ENCODE measurements around the gene FBXL17. TPM values are rescaled to one million over a fixed set of nuclear protein-coding genes. Genes with fewer than 3 reads are reported as not detected.
"Not testable (repeated sequence)": the region's sequence is repeated elsewhere in the genome, so short reads cannot be mapped to it uniquely, and the experiment has no call there.

Gene FBXL17
- total and polyA plus RNA-seq, 2 donors (not counting 1 experiment from before 2014, with no cell fraction given) = 7.3 to 40.3 TPM

DNA sequence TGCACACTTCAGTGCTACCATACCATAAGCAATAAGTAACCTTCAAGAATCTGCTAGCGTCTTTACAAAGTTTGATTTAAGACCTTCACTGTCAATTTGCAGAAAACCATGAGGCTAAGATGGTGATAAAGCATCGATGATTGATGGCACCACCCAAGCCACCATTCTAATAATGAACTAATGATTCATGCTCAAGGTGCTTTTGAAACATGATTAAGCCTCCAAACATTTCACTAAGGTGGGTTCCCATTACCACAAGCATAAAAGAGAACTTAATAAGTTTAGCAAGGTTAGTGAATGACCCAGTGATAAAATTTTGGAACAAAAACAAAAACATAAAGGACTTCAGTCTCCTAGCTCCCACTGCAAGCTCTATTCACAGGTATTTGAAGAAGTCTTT lies 214.7 kb downstream of the FBXL17 start:
- H3K9me3 Mint-ChIP-seq (ENCODE audit: insufficient read depth) = no peaks in the 10 kb centered on the region
- intact Hi-C loops (cut with micrococcal nuclease) = no loop called here
- no peaks in the 10 kb centered on the region for H3K4me1 Mint-ChIP-seq
- H3K27ac Mint-ChIP-seq = no peak overlapping the region
- no peak for DNase-seq
- no peaks in the 10 kb centered on the region for H3K27me3 Mint-ChIP-seq
- ChIA-PET POLR2A (no interaction called here), CTCF (no interaction called here)
- WGBS (ENCODE audit: insufficient coverage) = no CpG with 5 or more reads among the region's 2 CpGs
- ATAC-seq (ENCODE audit: low read depth) = no peak
- Histone ChIP-seq H3K27ac (ENCODE audit: low read length in 2 of 2) (no peak overlapping the region), H3K4me1 (ENCODE audit: control insufficient read depth in 2 of 2, insufficient read depth in 2 of 2, low read length in 2 of 2) (no peaks in the 10 kb centered on the region), H3K9me3 (ENCODE audit: control extremely low read depth in 1 of 3, control insufficient read depth in 2 of 3, insufficient read depth in 1 of 3, low read length in 2 of 3) (no peaks in the 10 kb centered on the region), H3K79me2 (ENCODE audit: control insufficient read depth, insufficient read depth, low read length) (no peaks in the 10 kb centered on the region), H3K27me3 (replicated peaks in 1 of 4; ENCODE audit: control extremely low read depth in 1 of 4, control insufficient read depth in 3 of 4, insufficient read depth in 4 of 4, low read length in 3 of 4) (no peaks in the 10 kb centered on the region), H3K4me2 (replicated peaks; ENCODE audit: low read depth, low read length, poor library complexity, severe bottlenecking) (no peak overlapping the region), H4K20me1 (ENCODE audit: control insufficient read depth, insufficient read depth, low read length, poor library complexity, severe bottlenecking) (no peaks in the 10 kb centered on the region), H3K4me3 (ENCODE audit: control extremely low read depth in 1 of 5, extremely low read depth in 1 of 5, insufficient read depth in 1 of 5, low read depth in 2 of 5, low read length in 4 of 5) (no peak overlapping the region), H2AFZ (ENCODE audit: insufficient read depth, low read depth, low read length, poor library complexity, severe bottlenecking) (no peak overlapping the region), H3K36me3 (replicated peaks in 1 of 2; ENCODE audit: control extremely low read depth in 1 of 2, control insufficient read depth in 1 of 2, extremely low read depth in 1 of 2, insufficient read depth in 2 of 2, low read length in 1 of 2) (no peaks in the 10 kb centered on the region), H3K9ac (ENCODE audit: low read length) (no peak overlapping the region)
- TF ChIP-seq EZH2 (IDR thresholded peaks at IDR 0.05; ENCODE audit: borderline replicate concordance, insufficient read depth, low read depth, low read length, poor library complexity, severe bottlenecking) = no peak
- TF ChIP-seq, protein P1, sequence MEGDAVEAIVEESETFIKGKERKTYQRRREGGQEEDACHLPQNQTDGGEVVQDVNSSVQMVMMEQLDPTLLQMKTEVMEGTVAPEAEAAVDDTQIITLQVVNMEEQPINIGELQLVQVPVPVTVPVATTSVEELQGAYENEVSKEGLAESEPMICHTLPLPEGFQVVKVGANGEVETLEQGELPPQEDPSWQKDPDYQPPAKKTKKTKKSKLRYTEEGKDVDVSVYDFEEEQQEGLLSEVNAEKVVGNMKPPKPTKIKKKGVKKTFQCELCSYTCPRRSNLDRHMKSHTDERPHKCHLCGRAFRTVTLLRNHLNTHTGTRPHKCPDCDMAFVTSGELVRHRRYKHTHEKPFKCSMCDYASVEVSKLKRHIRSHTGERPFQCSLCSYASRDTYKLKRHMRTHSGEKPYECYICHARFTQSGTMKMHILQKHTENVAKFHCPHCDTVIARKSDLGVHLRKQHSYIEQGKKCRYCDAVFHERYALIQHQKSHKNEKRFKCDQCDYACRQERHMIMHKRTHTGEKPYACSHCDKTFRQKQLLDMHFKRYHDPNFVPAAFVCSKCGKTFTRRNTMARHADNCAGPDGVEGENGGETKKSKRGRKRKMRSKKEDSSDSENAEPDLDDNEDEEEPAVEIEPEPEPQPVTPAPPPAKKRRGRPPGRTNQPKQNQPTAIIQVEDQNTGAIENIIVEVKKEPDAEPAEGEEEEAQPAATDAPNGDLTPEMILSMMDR (IDR thresholded peaks at IDR 0.05) = no peak
- H3K4me3 Mint-ChIP-seq = no peak overlapping the region

DNA sequence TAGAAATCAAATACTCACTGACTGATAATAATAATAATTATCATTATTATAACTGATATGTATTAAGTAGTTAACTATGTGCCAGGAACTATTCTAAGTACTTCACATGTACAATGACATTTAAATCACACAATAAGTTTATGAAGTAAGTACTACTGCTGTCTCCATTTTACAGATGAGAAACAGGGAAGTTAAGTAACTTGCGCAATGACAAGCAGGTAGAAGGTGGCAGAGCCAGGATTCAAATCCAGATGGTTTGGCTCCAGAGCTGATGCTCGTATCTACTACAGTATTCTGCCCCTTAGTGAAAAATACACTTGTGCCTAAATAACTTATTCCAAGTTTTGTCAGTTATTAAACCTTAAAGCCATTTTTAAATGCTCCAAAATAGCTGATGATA lies 217.3 kb downstream of the FBXL17 start:
- Histone ChIP-seq H3K4me1 (ENCODE audit: control insufficient read depth in 2 of 2, insufficient read depth in 2 of 2, low read length in 2 of 2) (no peaks in the 10 kb centered on the region), H3K36me3 (replicated peaks in 1 of 2; ENCODE audit: control extremely low read depth in 1 of 2, control insufficient read depth in 1 of 2, extremely low read depth in 1 of 2, insufficient read depth in 2 of 2, low read length in 1 of 2) (no peaks in the 10 kb centered on the region), H2AFZ (ENCODE audit: insufficient read depth, low read depth, low read length, poor library complexity, severe bottlenecking) (no peak overlapping the region), H3K79me2 (ENCODE audit: control insufficient read depth, insufficient read depth, low read length) (no peaks in the 10 kb centered on the region), H3K27me3 (replicated peaks in 1 of 4; ENCODE audit: control extremely low read depth in 1 of 4, control insufficient read depth in 3 of 4, insufficient read depth in 4 of 4, low read length in 3 of 4) (no peaks in the 10 kb centered on the region), H3K27ac (ENCODE audit: low read length in 2 of 2) (no peak overlapping the region), H4K20me1 (ENCODE audit: control insufficient read depth, insufficient read depth, low read length, poor library complexity, severe bottlenecking) (no peaks in the 10 kb centered on the region), H3K9me3 (ENCODE audit: control extremely low read depth in 1 of 3, control insufficient read depth in 2 of 3, insufficient read depth in 1 of 3, low read length in 2 of 3) (no peaks in the 10 kb centered on the region), H3K4me3 (ENCODE audit: control extremely low read depth in 1 of 5, extremely low read depth in 1 of 5, insufficient read depth in 1 of 5, low read depth in 2 of 5, low read length in 4 of 5) (no peak overlapping the region), H3K9ac (ENCODE audit: low read length) (no peak overlapping the region), H3K4me2 (replicated peaks; ENCODE audit: low read depth, low read length, poor library complexity, severe bottlenecking) (no peak overlapping the region)
- Mint-ChIP-seq H3K4me3 (no peak overlapping the region), H3K27ac (no peak overlapping the region), H3K27me3 (no peaks in the 10 kb centered on the region), H3K4me1 (no peaks in the 10 kb centered on the region), H3K9me3 (ENCODE audit: insufficient read depth) (no peaks in the 10 kb centered on the region)
- no peak for TF ChIP-seq EZH2 (IDR thresholded peaks at IDR 0.05; ENCODE audit: borderline replicate concordance, insufficient read depth, low read depth, low read length, poor library complexity, severe bottlenecking)
- WGBS (ENCODE audit: insufficient coverage) = 100% methylated on average over 1 of the region's 2 CpGs
- ATAC-seq (ENCODE audit: low read depth) (no peak), DNase-seq (no peak)
- ChIA-PET POLR2A (no interaction called here), CTCF (no interaction called here)
- intact Hi-C loops (cut with micrococcal nuclease) = no loop called here

DNA sequence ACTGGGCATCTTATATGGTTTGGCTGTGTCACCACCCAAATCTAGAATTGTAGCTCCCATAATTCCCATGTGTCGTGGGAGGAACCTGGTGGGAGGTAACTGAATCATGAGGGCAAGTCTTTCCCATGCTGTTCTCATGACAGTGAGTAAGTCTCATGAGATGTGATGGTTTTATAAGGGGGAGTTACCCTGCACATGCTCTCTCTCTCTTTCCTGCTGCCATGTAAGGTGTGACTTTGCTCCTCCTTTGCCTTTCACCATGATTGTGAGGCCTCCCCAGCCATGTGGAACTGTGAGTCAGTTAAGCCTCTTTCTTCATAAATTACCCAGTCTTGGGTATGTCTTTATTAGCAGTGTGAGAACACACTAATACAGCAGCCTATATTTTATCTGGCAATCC lies 229.0 kb downstream of the FBXL17 start:
- H4K20me1 ChIP-seq (ENCODE audit: control insufficient read depth, insufficient read depth, low read length, poor library complexity, severe bottlenecking); H3K4me3 ChIP-seq (ENCODE audit: control extremely low read depth in 1 of 5, extremely low read depth in 1 of 5, insufficient read depth in 1 of 5, low read depth in 2 of 5, low read length in 4 of 5); H2AFZ ChIP-seq (ENCODE audit: insufficient read depth, low read depth, low read length, poor library complexity, severe bottlenecking); H3K79me2 ChIP-seq (ENCODE audit: control insufficient read depth, insufficient read depth, low read length); H3K4me1 ChIP-seq (ENCODE audit: control insufficient read depth in 2 of 2, insufficient read depth in 2 of 2, low read length in 2 of 2); ATAC-seq (ENCODE audit: low read depth); H3K27ac ChIP-seq (ENCODE audit: low read length in 2 of 2); CTCF ChIA-PET; H3K4me3 Mint-ChIP-seq; H3K9me3 Mint-ChIP-seq (ENCODE audit: insufficient read depth); H3K9me3 ChIP-seq (ENCODE audit: control extremely low read depth in 1 of 3, control insufficient read depth in 2 of 3, insufficient read depth in 1 of 3, low read length in 2 of 3); H3K27me3 ChIP-seq (replicated peaks in 1 of 4; ENCODE audit: control extremely low read depth in 1 of 4, control insufficient read depth in 3 of 4, insufficient read depth in 4 of 4, low read length in 3 of 4); H3K4me2 ChIP-seq (replicated peaks; ENCODE audit: low read depth, low read length, poor library complexity, severe bottlenecking); intact Hi-C loops (cut with micrococcal nuclease); POLR2A ChIA-PET; H3K27ac Mint-ChIP-seq; H3K27me3 Mint-ChIP-seq; H3K36me3 ChIP-seq (replicated peaks in 1 of 2; ENCODE audit: control extremely low read depth in 1 of 2, control insufficient read depth in 1 of 2, extremely low read depth in 1 of 2, insufficient read depth in 2 of 2, low read length in 1 of 2); DNase-seq; H3K4me1 Mint-ChIP-seq; H3K9ac ChIP-seq (ENCODE audit: low read length): not testable (repeated sequence)
- WGBS (ENCODE audit: insufficient coverage) = no CpG with 5 or more reads among the region's 1 CpG
